GM12878 (cell line): ENCODE measurements around the gene NUAK2. TPM values are rescaled to one million over a fixed set of nuclear protein-coding genes. Genes with fewer than 3 reads are reported as not detected.

Experiments used
- ATAC-seq: fragments of 200-7000 bp; cut with Tn5 transposase; 3 replicates; pipeline ENCODE4 v1.9.1; 2020; ENCODE audit warnings: mild to moderate bottlenecking, moderate library complexity
- BruUV-seq: library from RNA; stranded (reverse); fragments of 400-500 nt; replicated peaks from 2 replicates; lab custom pipeline; 2021; lab: Mats Ljungman, UMichigan
- CTCF ChIA-PET: fragments of 300-600 bp; sonication (Branson Sonifier 250); formaldehyde crosslinking; extraction: SDS; loops from one replicate; lab custom pipeline; 2021; ENCODE audit warnings: inconsistent platforms; lab: Yijun Ruan, JAX
- POLR2A ChIA-PET: fragments of 350-600 bp; formaldehyde crosslinking; extraction: SDS; loops from one replicate; lab custom pipeline; 2021; ENCODE audit warnings: inconsistent platforms; lab: Charles Lee
- RAD21 ChIA-PET: fragments of 300-600 bp; sonication (Branson Sonifier 250); formaldehyde crosslinking; loops from one replicate; lab custom pipeline; 2023; ENCODE audit warnings: antibody characterized with exemption; ENCODE audit not compliant: unreplicated experiment; lab: Charles Lee
- SMC1A ChIA-PET: fragments of 300-600 bp; sonication (Branson Sonifier 250); formaldehyde crosslinking; loops from one replicate; lab custom pipeline; 2023; ENCODE audit not compliant: unreplicated experiment, uncharacterized antibody; lab: Charles Lee
- DNase-seq: peaks from one replicate; pipeline ENCODE4 v3.0.0-alpha.2; 2011; ENCODE audit warnings: low read depth, low spot score
- FAIRE-seq: peaks from 3 replicates; lab custom pipeline; 2011; peaks lifted over from hg19 to GRCh38; lab: Jason Lieb, UNC
- H2AFZ ChIP-seq: 2 replicates; pipeline ENCODE4 v1.6.0; 2011; ENCODE audit warnings: low read depth, low read length, control low read depth; ENCODE audit not compliant: control insufficient read depth
- H3K27ac ChIP-seq: 2 replicates; pipeline ENCODE4 v1.5.1; 2011; ENCODE audit warnings: control low read depth; ENCODE audit not compliant: control insufficient read depth, insufficient read depth
- H3K27me3 ChIP-seq, 2 experiments: replicated peaks in 1 of 2; 2 replicates each; pipeline versions ENCODE4 v1.6.0 to v1.6.1; 2011; ENCODE audit warnings: low read length in 1 of 2; ENCODE audit not compliant: control insufficient read depth in 2 of 2, insufficient read depth in 2 of 2
- H3K36me3 ChIP-seq, 2 experiments: 2 replicates each; pipeline ENCODE4 v1.5.1; 2011; ENCODE audit warnings: low read length in 1 of 2; ENCODE audit not compliant: control insufficient read depth in 2 of 2, insufficient read depth in 2 of 2
- H3K4me1 ChIP-seq: 2 replicates; pipeline ENCODE4 v1.6.1; 2011; ENCODE audit warnings: mild to moderate bottlenecking, low read length, moderate library complexity, mixed read lengths; ENCODE audit not compliant: control insufficient read depth, insufficient read depth
- H3K4me2 ChIP-seq: 2 replicates; pipeline ENCODE4 v1.6.0; 2011; ENCODE audit warnings: control low read depth; ENCODE audit not compliant: control insufficient read depth, insufficient read depth
- H3K4me3 ChIP-seq: fragments of 200-600 bp; sonication (generic); 2 replicates; pipeline ENCODE4 v1.5.1; 2016
- H3K79me2 ChIP-seq: 2 replicates; pipeline ENCODE4 v1.6.0; 2011; ENCODE audit warnings: low read length; ENCODE audit not compliant: control insufficient read depth, insufficient read depth
- H3K9ac ChIP-seq: 2 replicates; pipeline ENCODE4 v1.8.0; 2011; ENCODE audit warnings: low read length, control low read depth, mixed read lengths; ENCODE audit not compliant: control insufficient read depth, insufficient read depth
- H3K9me3 ChIP-seq: replicated peaks from 3 replicates; pipeline ENCODE4 v1.5.1; 2011; ENCODE audit warnings: mild to moderate bottlenecking, low read length; ENCODE audit not compliant: control insufficient read depth, insufficient read depth
- H4K20me1 ChIP-seq: 2 replicates; pipeline ENCODE4 v1.6.0; 2011; ENCODE audit not compliant: control insufficient read depth, insufficient read depth
- JUND ChIP-seq: IDR thresholded peaks from 2 replicates; pipeline ENCODE4 v1.6.1; 2012; ENCODE audit warnings: low read depth, mild to moderate bottlenecking, low read length, improper control_type of control experiment, moderate library complexity
- KDM1A ChIP-seq: fragments of 200-600 bp; sonication (generic); IDR thresholded peaks from 2 replicates; pipeline ENCODE4 v1.6.1; 2016; ENCODE audit warnings: borderline replicate concordance
- TCF7 ChIP-seq: IDR thresholded peaks from 2 replicates; pipeline ENCODE4 v1.6.1; 2014; ENCODE audit warnings: antibody characterized with exemption, borderline replicate concordance
- WGBS: methylation state at CpG from one replicate; pipeline ENCODE4 v1.1.6; 2016; ENCODE audit warnings: low lambda C conversion rate; ENCODE audit not compliant: insufficient replicate concordance, insufficient coverage; ENCODE audit errors: missing lambda C conversion rate; 5-methylcytosine and 5-hydroxymethylcytosine counted together
- in situ Hi-C: fragments of 300-500 bp; cut with MboI; formaldehyde crosslinking; loops from 9 replicates; pipeline ENCODE4 v1.14.3; 2018; ENCODE audit warnings: mixed read lengths
- intact Hi-C: fragments of 100-400 bp; cut with micrococcal nuclease; formaldehyde crosslinking; loops from one replicate; pipeline ENCODE4 v1.14.2; 2022; ENCODE audit not compliant: unreplicated experiment
- polyA plus RNA-seq, 11 experiments: library from polyadenylated mRNA; depleted of rRNA in 4 of 11; unstranded in 6 of 11; stranded (reverse) in 5 of 11; fragments of >200 nt; fragmentation: Nextera tagmentation in 4 of 11; fragmentation: Illumina TruSeq in 1 of 11; extraction: Ambion mirVana in 4 of 11; extraction: Trizol in 1 of 11; gene quantifications; 1 replicate in 1 of 11; 2 replicates in 10 of 11; pipeline versions ENCODE4 v1.2.1 to v1.2.3, GENCODE V29; 2011 to 2016; ENCODE audit warnings: inconsistent platforms in 2 of 11, missing spikeins in 2 of 11, low read depth in 1 of 11
- total RNA-seq, 4 experiments: library from RNA; depleted of rRNA in 3 of 4; stranded (reverse); fragments of >200 nt in 3 of 4; fragmentation: Illumina TruSeq in 1 of 4; extraction: Trizol in 1 of 4; gene quantifications; 2 replicates each; pipeline versions ENCODE4 v1.2.1 to v1.2.3, GENCODE V29; 2013 to 2021
- TF ChIP-seq, protein P1 (sequence below): fragments of 450-650 bp; IDR thresholded peaks from 2 replicates; pipeline ENCODE4 v1.6.1; 2017; ENCODE audit warnings: low read depth, mild to moderate bottlenecking, moderate library complexity
- TF ChIP-seq, protein P2 (sequence below): IDR thresholded peaks from 2 replicates; pipeline ENCODE4 v1.6.1; 2011; ENCODE audit warnings: low read depth, low read length, improper control_type of control experiment, borderline replicate concordance
- TF ChIP-seq, protein P3 (sequence below): IDR thresholded peaks from 2 replicates; pipeline ENCODE4 v1.6.1; 2011; ENCODE audit warnings: low read depth, mild to moderate bottlenecking, low read length, moderate library complexity, borderline replicate concordance; ENCODE audit errors: extremely low read depth
- TF ChIP-seq, protein P4 (sequence below): fragments of 450-650 bp; IDR thresholded peaks from 2 replicates; pipeline ENCODE4 v1.6.1; 2016; ENCODE audit warnings: mild to moderate bottlenecking, moderate library complexity, borderline replicate concordance
- TF ChIP-seq, protein P5 (sequence below): fragments of 450-650 bp; IDR thresholded peaks from 2 replicates; pipeline ENCODE4 v1.6.1; 2018; ENCODE audit warnings: mild to moderate bottlenecking, low read depth, moderate library complexity; ENCODE audit not compliant: partially characterized antibody
- TF ChIP-seq, protein P6 (sequence below): IDR thresholded peaks from 2 replicates; pipeline ENCODE4 v1.6.1; 2012; ENCODE audit warnings: low read depth, low read length, improper control_type of control experiment

The NUAK2 gene
- total and polyA plus RNA-seq, 10 of the 15 experiments (the other 5 are each of a cell fraction or from before 2014, with no cell fraction given): 0.27 to 3.0 (median 1.2) TPM

DNA sequence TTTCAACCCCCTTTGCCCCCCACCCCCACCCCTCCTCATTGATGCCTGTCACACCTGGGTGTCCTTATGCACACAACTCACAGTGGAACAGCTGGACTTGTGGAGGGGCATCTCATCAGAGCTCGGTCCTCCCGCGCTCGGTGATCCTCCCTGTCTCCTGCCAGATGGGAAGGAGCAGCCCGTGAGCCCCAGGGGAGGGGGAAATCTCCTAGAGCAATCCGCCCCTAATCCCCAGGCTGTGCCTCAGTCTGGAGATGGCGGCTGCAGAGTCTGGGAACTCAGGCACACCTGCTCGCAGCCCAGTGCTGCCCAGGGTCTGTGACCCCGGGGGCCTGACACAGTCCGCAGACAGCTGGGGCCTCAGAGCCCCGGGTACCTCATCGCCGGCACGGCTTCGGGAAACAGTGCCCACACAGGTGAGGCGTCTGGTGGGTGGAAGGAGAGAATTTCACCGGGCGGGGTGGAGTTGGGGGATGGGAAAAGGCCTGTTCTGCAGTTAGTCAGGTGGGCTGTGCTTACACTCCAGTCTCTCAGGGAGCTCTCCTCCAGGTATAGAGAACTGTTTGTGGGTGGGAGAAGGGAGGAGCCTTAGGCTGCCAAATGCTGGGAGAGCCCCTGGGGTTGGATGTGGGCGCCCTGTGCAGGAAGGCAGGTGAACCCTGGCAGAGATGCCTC, 64.5 kb downstream of the NUAK2 start:
- H3K4me3 ChIP-seq: no peak overlapping the region
- no peak overlapping the region for H2AFZ ChIP-seq
- H3K9me3 ChIP-seq: no peaks in the 10 kb centered on the region
- ChIA-PET CTCF (interaction anchor here (0.7 to 42.1 kb wide), 30 partner anchors 9 to 315 kb away, joined by 3 to 2333 read pairs (median 6); partner anchors contain the start of genes NUAK2, RBBP5 and TMCC2), SMC1A (interaction anchor here (1.0 to 17.4 kb wide), 16 partner anchors 9 to 284 kb away, joined by 3 to 427 read pairs (median 7); partner anchors contain the start of genes DSTYK and TMCC2), RAD21 (interaction anchor here (0.9 to 21.3 kb wide), 11 partner anchors 9 to 281 kb away, joined by 3 to 728 read pairs (median 8); partner anchors contain the start of gene TMCC2), POLR2A (interaction anchor here (1.1 to 7.0 kb wide), 2 partner anchors 16 to 27 kb away, joined by 3 to 75 read pairs; partner anchors contain the start of gene TMCC2)
- in situ Hi-C loops: loop anchor here (5.0 kb wide), 1 partner anchor 280 kb away; no protein-coding TSS in a partner anchor
- intact Hi-C loops: loop anchor here (1.0 to 5.0 kb wide), 5 partner anchors 29 to 282 kb away; no protein-coding TSS in a partner anchor
- 25% methylated on average over 19 of the region's 19 CpGs for WGBS
- ATAC-seq (no peak), DNase-seq (no peak), FAIRE-seq (no peak)
- H3K9ac ChIP-seq: no peak overlapping the region
- no peaks in the 10 kb centered on the region for H3K4me1 ChIP-seq
- BruUV-seq: no TSS peak
- no peak overlapping the region for H3K27ac ChIP-seq
- peaks cover 0 to 1% of the 10 kb centered on the region in 2 experiments; a peak in 2 of 4 replicates for H3K27me3 ChIP-seq
- peaks cover 4% of the 10 kb centered on the region for H4K20me1 ChIP-seq
- no peaks in the 10 kb centered on the region for H3K79me2 ChIP-seq
- no peaks in the 10 kb centered on the region for H3K36me3 ChIP-seq
- H3K4me2 ChIP-seq: no peak overlapping the region
- TF ChIP-seq, protein P1, sequence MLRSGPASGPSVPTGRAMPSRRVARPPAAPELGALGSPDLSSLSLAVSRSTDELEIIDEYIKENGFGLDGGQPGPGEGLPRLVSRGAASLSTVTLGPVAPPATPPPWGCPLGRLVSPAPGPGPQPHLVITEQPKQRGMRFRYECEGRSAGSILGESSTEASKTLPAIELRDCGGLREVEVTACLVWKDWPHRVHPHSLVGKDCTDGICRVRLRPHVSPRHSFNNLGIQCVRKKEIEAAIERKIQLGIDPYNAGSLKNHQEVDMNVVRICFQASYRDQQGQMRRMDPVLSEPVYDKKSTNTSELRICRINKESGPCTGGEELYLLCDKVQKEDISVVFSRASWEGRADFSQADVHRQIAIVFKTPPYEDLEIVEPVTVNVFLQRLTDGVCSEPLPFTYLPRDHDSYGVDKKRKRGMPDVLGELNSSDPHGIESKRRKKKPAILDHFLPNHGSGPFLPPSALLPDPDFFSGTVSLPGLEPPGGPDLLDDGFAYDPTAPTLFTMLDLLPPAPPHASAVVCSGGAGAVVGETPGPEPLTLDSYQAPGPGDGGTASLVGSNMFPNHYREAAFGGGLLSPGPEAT: no peak
- TF ChIP-seq KDM1A (no peak), TCF7 (no peak), JUND (no peak)
- TF ChIP-seq, protein P2, sequence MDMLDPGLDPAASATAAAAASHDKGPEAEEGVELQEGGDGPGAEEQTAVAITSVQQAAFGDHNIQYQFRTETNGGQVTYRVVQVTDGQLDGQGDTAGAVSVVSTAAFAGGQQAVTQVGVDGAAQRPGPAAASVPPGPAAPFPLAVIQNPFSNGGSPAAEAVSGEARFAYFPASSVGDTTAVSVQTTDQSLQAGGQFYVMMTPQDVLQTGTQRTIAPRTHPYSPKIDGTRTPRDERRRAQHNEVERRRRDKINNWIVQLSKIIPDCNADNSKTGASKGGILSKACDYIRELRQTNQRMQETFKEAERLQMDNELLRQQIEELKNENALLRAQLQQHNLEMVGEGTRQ: no peak
- TF ChIP-seq, protein P3, sequence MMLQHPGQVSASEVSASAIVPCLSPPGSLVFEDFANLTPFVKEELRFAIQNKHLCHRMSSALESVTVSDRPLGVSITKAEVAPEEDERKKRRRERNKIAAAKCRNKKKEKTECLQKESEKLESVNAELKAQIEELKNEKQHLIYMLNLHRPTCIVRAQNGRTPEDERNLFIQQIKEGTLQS: no peak
- TF ChIP-seq, protein P4, sequence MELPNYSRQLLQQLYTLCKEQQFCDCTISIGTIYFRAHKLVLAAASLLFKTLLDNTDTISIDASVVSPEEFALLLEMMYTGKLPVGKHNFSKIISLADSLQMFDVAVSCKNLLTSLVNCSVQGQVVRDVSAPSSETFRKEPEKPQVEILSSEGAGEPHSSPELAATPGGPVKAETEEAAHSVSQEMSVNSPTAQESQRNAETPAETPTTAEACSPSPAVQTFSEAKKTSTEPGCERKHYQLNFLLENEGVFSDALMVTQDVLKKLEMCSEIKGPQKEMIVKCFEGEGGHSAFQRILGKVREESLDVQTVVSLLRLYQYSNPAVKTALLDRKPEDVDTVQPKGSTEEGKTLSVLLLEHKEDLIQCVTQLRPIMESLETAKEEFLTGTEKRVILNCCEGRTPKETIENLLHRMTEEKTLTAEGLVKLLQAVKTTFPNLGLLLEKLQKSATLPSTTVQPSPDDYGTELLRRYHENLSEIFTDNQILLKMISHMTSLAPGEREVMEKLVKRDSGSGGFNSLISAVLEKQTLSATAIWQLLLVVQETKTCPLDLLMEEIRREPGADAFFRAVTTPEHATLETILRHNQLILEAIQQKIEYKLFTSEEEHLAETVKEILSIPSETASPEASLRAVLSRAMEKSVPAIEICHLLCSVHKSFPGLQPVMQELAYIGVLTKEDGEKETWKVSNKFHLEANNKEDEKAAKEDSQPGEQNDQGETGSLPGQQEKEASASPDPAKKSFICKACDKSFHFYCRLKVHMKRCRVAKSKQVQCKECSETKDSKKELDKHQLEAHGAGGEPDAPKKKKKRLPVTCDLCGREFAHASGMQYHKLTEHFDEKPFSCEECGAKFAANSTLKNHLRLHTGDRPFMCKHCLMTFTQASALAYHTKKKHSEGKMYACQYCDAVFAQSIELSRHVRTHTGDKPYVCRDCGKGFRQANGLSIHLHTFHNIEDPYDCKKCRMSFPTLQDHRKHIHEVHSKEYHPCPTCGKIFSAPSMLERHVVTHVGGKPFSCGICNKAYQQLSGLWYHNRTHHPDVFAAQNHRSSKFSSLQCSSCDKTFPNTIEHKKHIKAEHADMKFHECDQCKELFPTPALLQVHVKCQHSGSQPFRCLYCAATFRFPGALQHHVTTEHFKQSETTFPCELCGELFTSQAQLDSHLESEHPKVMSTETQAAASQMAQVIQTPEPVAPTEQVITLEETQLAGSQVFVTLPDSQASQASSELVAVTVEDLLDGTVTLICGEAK: no peak
- TF ChIP-seq, protein P5, sequence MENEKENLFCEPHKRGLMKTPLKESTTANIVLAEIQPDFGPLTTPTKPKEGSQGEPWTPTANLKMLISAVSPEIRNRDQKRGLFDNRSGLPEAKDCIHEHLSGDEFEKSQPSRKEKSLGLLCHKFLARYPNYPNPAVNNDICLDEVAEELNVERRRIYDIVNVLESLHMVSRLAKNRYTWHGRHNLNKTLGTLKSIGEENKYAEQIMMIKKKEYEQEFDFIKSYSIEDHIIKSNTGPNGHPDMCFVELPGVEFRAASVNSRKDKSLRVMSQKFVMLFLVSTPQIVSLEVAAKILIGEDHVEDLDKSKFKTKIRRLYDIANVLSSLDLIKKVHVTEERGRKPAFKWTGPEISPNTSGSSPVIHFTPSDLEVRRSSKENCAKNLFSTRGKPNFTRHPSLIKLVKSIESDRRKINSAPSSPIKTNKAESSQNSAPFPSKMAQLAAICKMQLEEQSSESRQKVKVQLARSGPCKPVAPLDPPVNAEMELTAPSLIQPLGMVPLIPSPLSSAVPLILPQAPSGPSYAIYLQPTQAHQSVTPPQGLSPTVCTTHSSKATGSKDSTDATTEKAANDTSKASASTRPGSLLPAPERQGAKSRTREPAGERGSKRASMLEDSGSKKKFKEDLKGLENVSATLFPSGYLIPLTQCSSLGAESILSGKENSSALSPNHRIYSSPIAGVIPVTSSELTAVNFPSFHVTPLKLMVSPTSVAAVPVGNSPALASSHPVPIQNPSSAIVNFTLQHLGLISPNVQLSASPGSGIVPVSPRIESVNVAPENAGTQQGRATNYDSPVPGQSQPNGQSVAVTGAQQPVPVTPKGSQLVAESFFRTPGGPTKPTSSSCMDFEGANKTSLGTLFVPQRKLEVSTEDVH: no peak
- TF ChIP-seq, protein P6, sequence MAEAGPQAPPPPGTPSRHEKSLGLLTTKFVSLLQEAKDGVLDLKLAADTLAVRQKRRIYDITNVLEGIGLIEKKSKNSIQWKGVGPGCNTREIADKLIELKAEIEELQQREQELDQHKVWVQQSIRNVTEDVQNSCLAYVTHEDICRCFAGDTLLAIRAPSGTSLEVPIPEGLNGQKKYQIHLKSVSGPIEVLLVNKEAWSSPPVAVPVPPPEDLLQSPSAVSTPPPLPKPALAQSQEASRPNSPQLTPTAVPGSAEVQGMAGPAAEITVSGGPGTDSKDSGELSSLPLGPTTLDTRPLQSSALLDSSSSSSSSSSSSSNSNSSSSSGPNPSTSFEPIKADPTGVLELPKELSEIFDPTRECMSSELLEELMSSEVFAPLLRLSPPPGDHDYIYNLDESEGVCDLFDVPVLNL: no peak
